NCI-H1930 (cell line): ENCODE measurements around the gene TEX12.

Source experiments
- DNase-seq, 2 experiments: peaks; one replicate each; lab custom pipeline; 2025; lab: John Stamatoyannopoulos, UW

Gene TEX12

DNA sequence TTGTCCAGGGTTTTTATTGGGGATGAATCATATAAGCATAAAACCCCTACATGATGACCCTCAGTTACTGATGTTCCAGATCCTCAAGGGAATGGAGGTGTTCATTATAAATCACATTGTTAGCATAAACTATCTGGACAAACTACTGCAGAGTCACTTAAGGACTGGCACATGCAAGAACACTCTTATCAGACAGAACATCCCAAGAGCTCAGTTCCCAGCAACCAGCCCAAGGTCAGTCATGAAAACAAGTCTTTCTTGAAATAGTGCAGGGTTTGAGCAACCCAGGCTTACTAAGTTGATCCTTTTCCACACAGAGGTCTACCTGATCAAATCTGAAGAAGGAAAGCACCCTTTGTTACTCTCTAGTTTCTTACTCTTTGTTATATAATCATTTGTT is 45.5 kb downstream of the TEX12 start:
- no peak for DNase-seq

DNA sequence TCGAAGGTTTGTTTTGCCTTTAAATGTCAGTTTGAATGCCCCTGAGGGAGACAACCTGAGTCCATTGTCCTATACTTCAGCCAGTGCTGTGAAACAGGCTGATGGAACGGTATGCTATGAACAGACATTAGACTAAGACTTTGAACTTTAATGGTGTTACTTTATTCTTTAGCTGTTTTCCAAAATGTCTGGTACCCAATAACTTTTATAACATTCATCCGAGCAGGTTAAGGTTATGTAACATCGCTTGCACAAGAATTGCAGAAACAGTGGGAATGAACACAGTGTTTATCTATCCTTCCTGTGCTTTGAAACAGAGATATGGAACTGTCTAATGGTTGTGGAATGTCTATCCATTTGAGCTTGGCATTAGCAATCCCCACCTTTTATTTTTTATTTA is 46.6 kb downstream of the TEX12 start:
- no peak for DNase-seq

DNA sequence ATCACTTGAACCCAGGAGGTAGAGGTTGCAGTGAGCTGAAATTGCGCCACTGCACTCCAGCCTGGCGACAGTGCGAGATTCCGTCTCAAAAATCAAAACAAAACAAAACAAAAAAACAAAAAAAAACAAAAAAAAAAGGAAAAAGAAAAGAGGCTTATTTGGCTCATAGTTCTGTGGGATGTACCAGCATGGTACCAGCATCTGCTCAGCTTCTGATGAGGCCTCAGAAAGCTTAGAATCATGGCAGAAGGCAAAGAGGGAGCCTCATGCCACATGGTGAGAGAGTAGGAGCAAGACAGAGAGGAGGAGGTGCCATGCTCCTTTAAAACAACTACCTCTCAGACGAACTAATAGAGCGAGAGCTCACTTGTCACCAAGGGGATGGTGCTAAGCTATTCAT is 48.4 kb downstream of the TEX12 start:
- DNase-seq = no peak

GRCh38 chr11:112216561-112217105 is 49.5 kb downstream of the TEX12 start:
- no peak for DNase-seq

DNA sequence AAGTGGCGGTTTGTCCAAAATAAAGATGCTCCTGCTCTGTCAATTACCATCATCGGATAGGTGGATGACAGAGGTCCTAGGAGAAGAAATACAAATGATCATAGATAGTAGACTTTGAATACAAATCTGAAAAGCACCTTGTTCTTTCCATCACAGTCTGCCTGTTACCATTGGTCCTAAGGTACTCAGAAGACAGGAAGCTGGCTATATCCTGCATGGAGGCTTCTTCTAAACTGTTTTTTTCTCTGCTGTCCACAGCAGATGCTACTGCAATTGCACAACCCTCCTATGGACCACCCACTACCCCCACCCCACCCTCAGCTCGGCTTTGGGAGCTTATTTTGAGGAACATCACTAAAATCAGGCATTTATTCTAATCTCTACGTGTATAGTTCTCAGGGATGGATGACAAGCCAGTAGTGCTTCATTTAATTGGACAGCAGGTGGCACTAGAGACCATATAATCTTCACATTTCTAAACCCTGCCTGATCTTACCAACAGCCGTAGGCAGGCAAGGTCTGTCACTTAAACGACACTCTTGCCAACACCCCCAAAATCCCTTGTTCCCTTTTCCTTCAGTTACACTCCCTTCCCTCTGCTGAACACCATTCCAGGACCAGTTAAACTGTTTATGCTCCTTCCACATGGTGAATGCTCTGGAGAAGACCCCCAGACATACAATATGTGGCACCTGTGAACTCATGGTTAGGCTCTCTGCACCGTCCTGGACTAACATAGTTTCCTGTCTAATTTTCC is 52.5 kb downstream of the TEX12 start:
- peak; percentile 28 to 36 for DNase-seq

DNA sequence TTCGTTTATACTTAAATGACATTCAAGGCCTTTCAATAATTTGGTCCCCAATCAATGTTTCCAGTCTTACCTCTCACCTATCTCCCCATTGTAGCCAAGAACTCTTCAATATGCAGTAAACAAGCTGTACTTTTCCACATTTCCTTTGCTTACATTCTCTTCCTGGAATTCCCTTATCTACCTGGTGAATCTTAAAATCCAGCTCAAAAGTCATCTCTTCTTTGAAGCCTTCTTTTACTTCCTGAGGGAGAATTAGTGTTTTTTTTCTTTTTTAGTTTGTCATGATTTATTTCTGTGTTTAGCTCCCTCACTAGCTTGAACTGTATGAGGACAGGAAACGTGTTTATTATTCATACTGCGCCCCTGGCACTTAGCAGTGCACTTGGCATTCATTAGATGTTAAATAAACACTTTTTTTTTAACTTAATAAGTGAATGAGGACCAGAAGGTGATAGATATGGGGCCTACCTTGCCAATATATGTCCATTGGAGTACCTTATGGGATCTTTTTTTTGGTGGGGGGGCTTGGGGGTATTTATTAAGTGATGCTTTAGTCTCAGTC is 54.2 kb downstream of the TEX12 start:
- no peak for DNase-seq
